ENCODE data around the gene ZNRF3. TPM values are rescaled to one million over a fixed set of nuclear protein-coding genes. Genes with fewer than 3 reads are reported as not detected.

ZNRF3 gene
- total and polyA plus RNA-seq, 2 experiments from 2014 or later, result 0.56 to 3.9 TPM

- H3K9ac ChIP-seq, result no peak overlapping the region
- H3K36me3 ChIP-seq (ENCODE audit: low read depth), result no peaks in the 10 kb centered on the region
- no peaks in the 10 kb centered on the region for H3K27me3 ChIP-seq (replicated peaks; ENCODE audit: insufficient read depth)
- H3K27ac ChIP-seq, result no peak overlapping the region
- TF ChIP-seq EZH2phosphoT487 (IDR thresholded peaks at IDR 0.05; ENCODE audit: insufficient read depth, low read depth) (no peak), EZH2 (IDR thresholded peaks at IDR 0.05; ENCODE audit: insufficient read depth, poor library complexity, severe bottlenecking) (no peak)
- H2AFZ ChIP-seq, result no peak overlapping the region
- no peak overlapping the region for H3K4me3 ChIP-seq
- no peaks in the 10 kb centered on the region for H3K79me2 ChIP-seq (ENCODE audit: insufficient read depth)
- in situ Hi-C loops (cut with MboI), result no loop called here
- no peaks in the 10 kb centered on the region for H3K9me3 ChIP-seq (ENCODE audit: low read depth)
- H3K4me1 ChIP-seq (ENCODE audit: insufficient read depth), result peaks cover 16% of the 10 kb centered on the region
- H3F3A ChIP-seq (ENCODE audit: insufficient read depth), result peaks cover 15% of the 10 kb centered on the region
- no peak overlapping the region for H3K4me2 ChIP-seq (ENCODE audit: unreplicated experiment)
- no peaks in the 10 kb centered on the region for H4K20me1 ChIP-seq (ENCODE audit: insufficient read depth)
- H3K9me2 ChIP-seq (ENCODE audit: insufficient read depth), result no peaks in the 10 kb centered on the region
- 88 to 91% methylated on average over 3 of the region's 3 CpGs for WGBS, 2 experiments (ENCODE audit: low coverage in 1 of 2, low lambda C conversion rate in 2 of 2, missing lambda C conversion rate in 2 of 2)
- DNase-seq, result no peak
Observed at GRCh38 chr22:29090039-29090438, 206.7 kb downstream of the ZNRF3 start.

DNA sequence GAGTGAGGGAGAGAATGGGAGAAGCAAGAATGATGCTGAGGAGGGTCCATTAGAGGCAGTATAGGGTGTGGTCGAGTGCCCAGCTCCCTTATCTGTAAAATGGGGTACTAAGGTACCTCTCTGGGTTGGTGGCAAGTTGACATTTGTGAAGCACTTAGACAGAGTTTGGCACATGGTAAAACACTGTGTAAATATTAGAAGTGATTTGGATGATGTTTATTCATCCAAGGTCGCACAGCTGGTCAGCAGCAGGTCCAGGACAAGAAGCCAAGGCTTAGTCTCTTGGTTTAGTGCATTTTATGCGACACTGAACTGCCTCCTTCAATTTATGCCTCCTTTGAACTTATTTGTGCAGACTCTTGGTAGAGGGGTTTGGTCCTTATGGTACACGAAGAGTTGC lies 208.9 kb downstream of the ZNRF3 start:
- Histone ChIP-seq H3F3A (ENCODE audit: insufficient read depth) (peaks cover 15% of the 10 kb centered on the region), H4K20me1 (ENCODE audit: insufficient read depth) (no peaks in the 10 kb centered on the region), H3K27ac (no peak overlapping the region), H3K9me2 (ENCODE audit: insufficient read depth) (no peaks in the 10 kb centered on the region), H3K4me1 (ENCODE audit: insufficient read depth) (peaks cover 16% of the 10 kb centered on the region), H3K36me3 (ENCODE audit: low read depth) (no peaks in the 10 kb centered on the region), H2AFZ (no peak overlapping the region), H3K79me2 (ENCODE audit: insufficient read depth) (no peaks in the 10 kb centered on the region), H3K27me3 (replicated peaks; ENCODE audit: insufficient read depth) (no peaks in the 10 kb centered on the region), H3K9me3 (ENCODE audit: low read depth) (no peaks in the 10 kb centered on the region), H3K4me2 (ENCODE audit: unreplicated experiment) (no peak overlapping the region), H3K9ac (no peak overlapping the region), H3K4me3 (no peak overlapping the region)
- 48 to 52% methylated on average over 4 of the region's 4 CpGs for WGBS, 2 experiments (ENCODE audit: low coverage in 1 of 2, low lambda C conversion rate in 2 of 2, missing lambda C conversion rate in 2 of 2)
- TF ChIP-seq EZH2 (IDR thresholded peaks at IDR 0.05; ENCODE audit: insufficient read depth, poor library complexity, severe bottlenecking), result no peak
- TF ChIP-seq EZH2phosphoT487 (IDR thresholded peaks at IDR 0.05; ENCODE audit: insufficient read depth, low read depth), result no peak
- in situ Hi-C loops (cut with MboI), result no loop called here
- no peak for DNase-seq

- in situ Hi-C loops (cut with MboI), result no loop called here
- Histone ChIP-seq H3K9me3 (ENCODE audit: low read depth) (no peaks in the 10 kb centered on the region), H2AFZ (no peak overlapping the region), H3F3A (ENCODE audit: insufficient read depth) (peaks cover 15% of the 10 kb centered on the region), H3K4me1 (ENCODE audit: insufficient read depth) (peaks cover 16% of the 10 kb centered on the region), H4K20me1 (ENCODE audit: insufficient read depth) (no peaks in the 10 kb centered on the region), H3K79me2 (ENCODE audit: insufficient read depth) (no peaks in the 10 kb centered on the region), H3K9me2 (ENCODE audit: insufficient read depth) (no peaks in the 10 kb centered on the region), H3K36me3 (ENCODE audit: low read depth) (no peaks in the 10 kb centered on the region), H3K4me3 (0 out of 2 replicates have a peak overlapping the region, but pooled peaks have one; percentile 22), H3K4me2 (ENCODE audit: unreplicated experiment) (peak overlapping the region; percentile 68), H3K27me3 (replicated peaks; ENCODE audit: insufficient read depth) (no peaks in the 10 kb centered on the region), H3K9ac (no peak overlapping the region), H3K27ac (peak overlapping the region; percentile 70)
- no peak for DNase-seq
- TF ChIP-seq EZH2phosphoT487 (IDR thresholded peaks at IDR 0.05; ENCODE audit: insufficient read depth, low read depth) (no peak), EZH2 (IDR thresholded peaks at IDR 0.05; ENCODE audit: insufficient read depth, poor library complexity, severe bottlenecking) (no peak)
- 12 to 21% methylated on average over 1 of the region's 1 CpG for WGBS, 2 experiments (ENCODE audit: low coverage in 1 of 2, low lambda C conversion rate in 2 of 2, missing lambda C conversion rate in 2 of 2)
Observed at GRCh38 chr22:29093030-29093429, 209.7 kb downstream of the ZNRF3 start.

DNA sequence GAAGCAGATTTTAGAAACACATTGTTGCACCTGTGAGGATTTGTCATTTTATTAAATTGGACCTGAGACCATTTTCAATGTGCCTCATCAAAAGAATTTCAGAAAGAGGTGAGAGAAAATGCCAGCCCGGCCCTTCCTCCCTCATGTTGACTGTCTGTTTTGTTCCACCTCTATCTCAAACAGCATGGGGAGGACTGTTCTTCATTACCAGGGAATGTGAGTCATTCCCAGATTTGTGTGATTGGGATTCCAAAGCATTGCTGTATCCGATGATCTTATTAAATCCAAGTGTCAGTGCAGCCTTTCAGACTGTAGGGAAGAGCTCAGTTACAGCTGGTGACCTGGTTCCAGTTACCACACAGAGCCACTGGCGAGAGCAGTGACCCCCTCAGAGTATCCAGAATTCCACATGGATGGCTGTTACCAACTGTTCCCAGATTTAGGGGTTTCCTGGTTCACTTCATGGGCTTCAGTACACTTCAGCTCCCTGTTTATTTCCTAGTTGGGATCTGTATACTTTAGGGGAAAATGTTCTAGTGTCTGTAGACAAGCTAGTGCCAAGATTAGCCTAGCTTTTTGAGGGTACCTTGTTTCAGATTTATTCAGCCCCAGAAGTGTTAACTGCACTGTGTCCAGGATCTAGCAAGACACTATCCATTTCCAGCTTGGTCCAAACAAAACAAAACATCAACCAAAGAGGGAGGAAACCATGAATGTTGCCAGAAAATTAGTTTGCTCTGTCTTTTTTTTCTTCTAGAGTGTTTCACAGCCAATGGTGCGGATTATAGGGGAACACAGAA lies 210.3 kb downstream of the ZNRF3 start:
- Histone ChIP-seq H3K9ac (peak overlapping the region; percentile 29; the same call in 1 of the 2 replicates), H3F3A (ENCODE audit: insufficient read depth) (peaks cover 15% of the 10 kb centered on the region), H3K9me2 (ENCODE audit: insufficient read depth) (no peaks in the 10 kb centered on the region), H3K36me3 (ENCODE audit: low read depth) (no peaks in the 10 kb centered on the region), H4K20me1 (ENCODE audit: insufficient read depth) (no peaks in the 10 kb centered on the region), H2AFZ (peak overlapping the region; percentile 30), H3K27ac (peak overlapping the region; percentile 70), H3K4me2 (ENCODE audit: unreplicated experiment) (peak overlapping the region; percentile 68), H3K79me2 (ENCODE audit: insufficient read depth) (no peaks in the 10 kb centered on the region), H3K4me3 (peak overlapping the region; percentile 40), H3K27me3 (replicated peaks; ENCODE audit: insufficient read depth) (no peaks in the 10 kb centered on the region), H3K9me3 (ENCODE audit: low read depth) (no peaks in the 10 kb centered on the region), H3K4me1 (ENCODE audit: insufficient read depth) (peaks cover 16% of the 10 kb centered on the region)
- TF ChIP-seq EZH2phosphoT487 (IDR thresholded peaks at IDR 0.05; ENCODE audit: insufficient read depth, low read depth), result no peak
- TF ChIP-seq EZH2 (IDR thresholded peaks at IDR 0.05; ENCODE audit: insufficient read depth, poor library complexity, severe bottlenecking), result no peak
- peak; percentile 87 for DNase-seq
- in situ Hi-C loops (cut with MboI), result no loop called here
- WGBS, 2 experiments (ENCODE audit: low coverage in 1 of 2, low lambda C conversion rate in 2 of 2, missing lambda C conversion rate in 2 of 2), result 11 to 13% methylated on average over 4 of the region's 4 CpGs
